ENCODE results near the gene CPED1.
"Not testable (repeated sequence)": the region's sequence is repeated elsewhere in the genome, so short reads cannot be mapped to it uniquely, and the experiment has no call there.

Gene CPED1

DNA sequence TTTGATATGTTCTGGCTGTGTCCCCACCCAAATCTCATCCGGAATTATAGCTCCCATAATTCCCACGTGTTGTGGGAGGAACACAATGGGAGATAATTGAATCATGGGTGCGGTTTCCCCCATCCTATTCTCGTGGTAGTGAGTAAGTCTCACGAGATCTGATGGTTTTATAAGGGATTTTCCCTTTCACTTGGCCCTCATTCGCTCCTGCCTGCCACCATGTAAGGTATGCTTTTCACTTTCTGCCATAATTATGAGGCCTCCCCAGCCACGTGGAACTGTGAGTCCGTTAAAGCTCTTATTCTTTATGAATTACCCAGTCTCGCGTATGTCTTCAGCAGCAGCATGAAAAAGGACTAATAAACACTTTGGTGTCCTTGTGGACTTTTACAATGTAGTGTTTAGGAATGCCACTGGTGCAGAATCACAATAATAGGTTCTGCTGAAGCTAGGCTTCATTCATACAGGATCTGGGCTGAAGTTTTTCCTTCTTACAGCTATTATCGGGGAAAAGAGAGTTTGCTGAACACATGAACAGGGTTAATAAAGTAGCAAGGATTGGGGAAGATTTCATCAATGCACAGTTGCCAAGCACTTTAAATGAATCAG lies 74.3 kb downstream of the CPED1 start:
- TF ChIP-seq CTCF (conservative IDR thresholded peaks at IDR 0.05) (no peak), ZFX (IDR thresholded peaks at IDR 0.05) (no peak)
- no peak overlapping the region for H3K27ac ChIP-seq

DNA sequence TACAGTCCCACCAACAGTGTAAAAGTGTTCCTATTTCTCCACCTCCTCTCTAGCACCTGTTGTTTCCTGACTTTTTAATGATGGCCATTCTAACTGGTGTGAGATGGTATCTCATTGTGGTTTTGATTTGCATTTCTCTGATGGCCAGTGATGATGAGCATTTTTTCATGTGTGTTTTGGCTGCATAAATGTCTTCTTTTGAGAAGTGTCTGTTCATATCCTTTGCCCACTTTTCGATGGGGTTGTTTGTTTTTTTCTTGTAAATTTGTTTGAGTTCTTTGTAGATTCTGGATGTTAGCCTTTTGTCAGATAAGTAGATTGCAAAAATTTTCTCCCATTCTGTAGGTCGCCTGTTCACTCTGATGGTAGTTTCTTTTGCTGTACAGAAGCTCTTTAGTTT lies 79.2 kb downstream of the CPED1 start:
- not testable (repeated sequence) for H3K27ac ChIP-seq

DNA sequence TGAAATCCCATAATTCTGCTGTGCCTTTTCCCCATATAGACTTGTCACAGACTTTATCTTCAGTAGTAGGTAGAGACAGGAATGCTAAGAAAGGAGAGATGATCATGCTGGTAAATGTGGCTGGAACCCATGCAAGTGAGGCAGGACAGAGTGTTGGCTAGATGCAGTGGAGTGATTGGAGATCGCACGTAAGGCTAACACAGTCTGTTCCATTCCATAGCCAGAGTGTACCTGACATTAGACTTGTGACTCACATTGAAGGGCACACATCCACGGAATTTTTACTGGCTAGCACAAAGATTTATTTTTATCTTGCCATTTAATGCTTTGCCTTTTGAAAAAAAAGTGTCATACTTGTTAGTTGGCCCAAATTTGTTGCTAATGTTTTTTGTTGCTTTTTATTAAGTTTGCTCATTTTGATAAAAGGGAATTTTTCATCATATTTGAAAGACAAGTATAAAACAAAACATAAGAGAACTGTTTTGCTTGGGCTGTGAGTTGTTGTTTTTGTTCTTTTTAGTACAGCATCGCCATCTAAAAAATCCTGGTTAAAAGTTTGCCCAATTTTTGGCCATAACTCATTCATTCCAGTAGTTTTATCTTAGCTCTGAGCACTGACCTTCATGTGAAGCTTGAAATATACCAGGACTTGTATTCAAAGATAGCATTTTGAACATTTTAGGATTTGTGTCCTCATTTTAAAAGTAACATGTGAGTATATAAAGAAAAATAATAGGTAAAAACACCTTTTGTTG lies 81.0 kb downstream of the CPED1 start:
- H3K27ac ChIP-seq: no peak overlapping the region
- TF ChIP-seq CTCF (conservative IDR thresholded peaks at IDR 0.05) (no peak), ZFX (IDR thresholded peaks at IDR 0.05) (no peak)

GRCh38 chr7:121071132-121071531 lies 82.6 kb downstream of the CPED1 start:
- TF ChIP-seq ZFX (IDR thresholded peaks at IDR 0.05): no peak
- no peak for TF ChIP-seq CTCF (conservative IDR thresholded peaks at IDR 0.05)
- H3K27ac ChIP-seq: no peak overlapping the region

DNA sequence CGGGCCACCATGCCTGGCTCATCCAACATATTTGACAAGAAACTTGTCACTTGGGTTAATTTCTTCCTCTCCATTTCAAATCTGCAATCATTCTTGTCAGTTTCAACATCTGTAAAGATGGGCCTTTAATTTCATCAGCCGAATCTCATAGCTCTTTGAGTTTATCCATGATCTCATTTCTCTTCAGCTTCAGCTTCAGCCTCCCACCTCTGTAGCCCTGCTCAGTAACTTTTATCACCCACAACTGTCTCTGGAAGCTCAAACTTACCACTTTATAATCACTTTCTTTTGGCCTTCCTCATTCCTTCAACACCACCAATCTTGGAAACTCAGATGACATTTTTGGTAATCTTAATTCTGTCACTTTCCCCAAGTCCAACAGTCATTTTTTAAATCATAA lies 83.2 kb downstream of the CPED1 start:
- no peak overlapping the region for H3K27ac ChIP-seq
- TF ChIP-seq CTCF (conservative IDR thresholded peaks at IDR 0.05): no peak
- TF ChIP-seq ZFX (IDR thresholded peaks at IDR 0.05): no peak

GRCh38 chr7:121072826-121073225 lies 84.3 kb downstream of the CPED1 start:
- no peak overlapping the region for H3K27ac ChIP-seq
- no peak for TF ChIP-seq ZFX (IDR thresholded peaks at IDR 0.05)
- TF ChIP-seq CTCF (conservative IDR thresholded peaks at IDR 0.05): no peak

DNA sequence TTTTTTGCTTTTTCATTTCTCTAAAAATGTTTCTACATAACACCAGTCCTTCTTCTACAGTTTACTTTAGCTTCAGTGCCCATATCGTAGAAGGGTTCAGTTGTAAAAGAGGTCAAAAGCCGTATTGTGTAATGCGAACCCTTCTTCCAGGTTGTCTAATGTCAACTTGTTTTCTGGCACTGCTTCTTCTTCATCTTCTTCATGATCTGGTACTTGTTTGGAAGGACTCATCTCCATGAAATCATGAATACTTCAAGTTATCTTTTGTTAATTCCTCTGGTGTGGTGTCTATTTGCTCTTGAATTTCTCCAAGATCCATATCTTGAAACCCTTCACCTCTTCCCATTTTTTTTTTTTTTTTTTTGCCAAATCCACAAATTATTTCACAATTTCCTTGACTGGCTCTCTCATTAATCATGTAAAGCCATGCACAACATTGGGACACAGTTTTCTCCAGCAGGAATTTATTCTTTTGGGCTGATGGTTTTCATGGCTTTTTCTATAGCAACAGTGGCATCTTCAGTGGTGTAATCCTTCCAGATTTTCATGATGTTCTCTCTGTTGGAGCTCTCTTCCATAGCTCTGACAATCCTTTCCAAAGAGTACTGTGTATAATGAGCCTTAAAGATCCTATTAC lies 85.1 kb downstream of the CPED1 start:
- no peak overlapping the region for H3K27ac ChIP-seq
- TF ChIP-seq CTCF (conservative IDR thresholded peaks at IDR 0.05): no peak
- TF ChIP-seq ZFX (IDR thresholded peaks at IDR 0.05): no peak

DNA sequence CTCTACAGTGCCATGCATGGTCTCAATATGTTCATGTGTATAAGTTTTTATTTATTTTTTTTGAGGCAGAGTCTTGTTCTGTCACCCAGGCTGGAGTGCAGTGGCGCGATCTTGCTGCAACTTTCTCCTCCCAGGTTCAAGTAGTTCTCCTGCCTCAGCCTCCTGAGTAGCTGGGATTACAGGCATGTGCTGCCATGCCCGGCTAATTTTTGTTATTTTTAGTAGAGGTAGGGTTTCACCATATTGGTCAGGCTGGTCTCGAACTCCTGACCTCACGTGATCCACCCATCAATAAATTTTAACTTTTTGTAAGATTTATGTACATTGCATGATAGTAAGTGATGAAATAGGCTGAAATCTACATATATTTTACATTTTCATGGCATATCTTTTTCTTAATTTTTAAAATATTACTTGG lies 86.9 kb downstream of the CPED1 start:
- not testable (repeated sequence) for H3K27ac ChIP-seq

All from C4-2B (cell line).